GM19467 (cell line): Measurements from ENCODE around the gene TUBG1.
A peak's percentile ranks its signal among the peaks of the same experiment; 100 is the strongest.
"Not testable (repeated sequence)": the region's sequence is repeated elsewhere in the genome, so short reads cannot be mapped to it uniquely, and the experiment has no call there.

Source experiments
- ATAC-seq: cut with Tn5 transposase; IDR thresholded peaks from one replicate; pipeline ENCODE4 v1.9.1; 2021; ENCODE audit warnings: mild to moderate bottlenecking, moderate library complexity; ENCODE audit not compliant: unreplicated experiment

The TUBG1 gene

DNA sequence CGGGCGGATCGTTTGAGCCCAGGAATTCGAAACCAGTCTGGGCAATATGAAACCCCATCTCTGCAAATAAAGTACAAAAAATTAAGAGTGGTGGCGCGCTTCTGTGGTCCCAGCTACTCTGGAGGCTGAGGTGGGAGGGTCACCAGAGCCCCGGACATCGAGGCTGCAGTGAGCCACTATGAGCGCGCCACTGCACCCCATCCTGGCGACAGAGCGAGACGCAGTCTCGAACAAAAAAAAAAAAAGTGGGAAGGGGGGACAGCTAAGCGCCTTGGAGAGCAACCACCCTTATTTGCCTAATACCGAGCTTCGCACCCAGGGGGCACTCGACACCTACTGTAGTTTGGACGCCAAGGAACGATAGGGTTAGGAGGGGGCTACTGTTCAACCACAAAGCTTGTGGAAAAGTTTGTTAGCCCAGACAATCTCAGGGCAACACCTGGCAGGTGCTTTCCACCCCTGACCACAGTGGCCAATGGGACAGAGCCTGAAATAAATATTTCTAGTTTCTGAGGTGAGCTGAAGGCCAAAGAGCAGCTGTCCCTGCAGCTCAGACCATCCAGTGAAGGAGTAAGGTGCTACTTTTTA is 31.1 kb upstream of the TUBG1 start:
- ATAC-seq: peak; percentile 42

DNA sequence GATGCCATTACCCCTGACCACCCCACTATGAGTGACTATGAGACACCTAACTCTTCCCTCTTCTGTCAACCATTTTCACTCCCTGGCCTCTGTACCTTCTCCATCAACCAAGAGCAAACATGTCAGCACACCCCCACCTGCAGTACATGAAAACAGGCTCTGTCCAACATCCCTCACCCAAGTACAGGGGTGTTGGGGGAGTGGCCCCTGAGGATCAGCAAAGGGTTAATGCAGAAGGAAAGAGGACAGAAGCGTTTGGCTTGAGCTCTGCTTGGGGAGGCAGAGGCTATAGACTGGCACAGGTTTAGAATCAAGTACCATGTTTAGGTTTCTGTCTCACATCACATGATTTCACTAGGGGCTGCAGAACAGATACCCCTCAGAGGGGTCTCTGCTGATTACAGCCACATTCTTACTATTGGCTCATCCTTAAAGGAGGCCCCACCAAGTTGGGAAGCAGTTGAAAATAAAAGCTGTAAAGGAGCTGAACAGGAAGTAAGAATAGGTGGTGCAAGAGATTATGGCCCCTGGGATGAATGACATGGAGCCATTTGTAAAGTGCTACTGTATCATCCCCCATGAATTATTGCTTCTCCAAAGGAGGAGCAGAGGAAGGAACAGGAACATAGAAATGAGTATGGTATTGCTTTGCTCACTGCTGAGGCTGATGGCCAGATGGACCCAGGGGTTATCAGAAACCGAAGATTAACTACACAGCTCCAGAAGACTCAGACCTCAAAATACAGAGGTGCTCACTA is 29.5 kb upstream of the TUBG1 start:
- ATAC-seq: no peak

GRCh38 chr17:42581744-42582270 is 27.7 kb upstream of the TUBG1 start:
- ATAC-seq: no peak

GRCh38 chr17:42584880-42585279 is 24.6 kb upstream of the TUBG1 start:
- no peak for ATAC-seq

GRCh38 chr17:42585353-42585752 is 24.1 kb upstream of the TUBG1 start:
- ATAC-seq: no peak

GRCh38 chr17:42586514-42587230 is 22.8 kb upstream of the TUBG1 start:
- no peak for ATAC-seq

GRCh38 chr17:42590886-42591285 is 18.6 kb upstream of the TUBG1 start:
- ATAC-seq: no peak

GRCh38 chr17:42591411-42591810 is 18.1 kb upstream of the TUBG1 start:
- no peak for ATAC-seq

GRCh38 chr17:42596386-42596785 is 13.1 kb upstream of the TUBG1 start:
- ATAC-seq: no peak

DNA sequence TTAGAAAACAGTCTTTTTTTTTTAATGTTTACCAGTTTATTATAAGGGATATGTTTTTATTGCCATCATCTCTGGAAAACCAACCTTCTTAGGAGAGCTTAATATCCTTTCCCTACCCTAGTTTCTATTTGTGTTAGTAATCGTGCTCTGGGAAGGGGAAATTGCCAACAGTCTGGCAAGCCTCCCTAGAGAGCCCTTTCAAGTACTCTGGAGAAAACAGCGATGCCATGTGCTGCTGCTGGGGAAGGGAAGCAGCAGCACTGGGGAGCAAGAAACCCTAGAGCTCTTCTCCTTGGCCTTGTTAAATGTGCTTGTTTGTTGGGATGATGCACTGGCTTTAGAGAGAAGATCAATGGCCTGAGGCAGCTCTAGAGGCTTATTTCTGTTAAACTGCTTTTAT is 10.6 kb upstream of the TUBG1 start:
- no peak for ATAC-seq

- ATAC-seq: no peak
These were observed 6.2 kb upstream of the TUBG1 start for GRCh38 chr17:42603318-42603717.

- ATAC-seq: no peak
These were observed 1.7 kb upstream of the TUBG1 start for GRCh38 chr17:42607769-42608168.

GRCh38 chr17:42608305-42609181 is 940 bp upstream of the TUBG1 start:
- peak; percentile 28 for ATAC-seq

- ATAC-seq: not testable (repeated sequence)
These were observed 625 bp downstream of the TUBG1 start for GRCh38 chr17:42609814-42610801.

DNA sequence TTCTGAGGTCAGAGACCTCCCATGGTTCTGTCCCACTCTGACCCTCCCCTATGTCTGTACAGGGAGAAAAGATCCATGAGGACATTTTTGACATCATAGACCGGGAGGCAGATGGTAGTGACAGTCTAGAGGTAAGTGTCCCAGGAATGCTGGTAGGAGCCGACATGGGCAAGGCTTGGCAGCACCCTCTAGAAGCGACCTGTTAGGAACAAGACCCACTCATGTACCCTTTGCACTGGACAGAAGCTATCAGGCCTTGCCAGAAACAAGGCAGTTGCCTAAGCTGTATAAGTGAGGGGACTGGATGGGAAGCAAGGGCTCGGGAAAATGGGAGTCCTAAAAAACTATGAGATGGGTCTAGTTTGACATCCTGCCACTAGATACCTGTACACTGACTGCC is 2.5 kb downstream of the TUBG1 start:
- ATAC-seq: no peak

GRCh38 chr17:42613699-42614295 is 4.3 kb downstream of the TUBG1 start:
- no peak for ATAC-seq

GRCh38 chr17:42617956-42618431 is 8.5 kb downstream of the TUBG1 start:
- ATAC-seq: no peak

GRCh38 chr17:42618442-42619150 is 9.1 kb downstream of the TUBG1 start:
- ATAC-seq: peak; percentile 57
